CD4-positive, alpha-beta T cell treated with Interleukin-2 at 100 ng/mL for 4 hours (primary cell): ENCODE data around the gene USP10.

Experiments used
- DNase-seq: peaks from one replicate; pipeline ENCODE4 v3.0.0-alpha.2; 2020; ENCODE audit warnings: low spot score

Gene USP10, protein sequence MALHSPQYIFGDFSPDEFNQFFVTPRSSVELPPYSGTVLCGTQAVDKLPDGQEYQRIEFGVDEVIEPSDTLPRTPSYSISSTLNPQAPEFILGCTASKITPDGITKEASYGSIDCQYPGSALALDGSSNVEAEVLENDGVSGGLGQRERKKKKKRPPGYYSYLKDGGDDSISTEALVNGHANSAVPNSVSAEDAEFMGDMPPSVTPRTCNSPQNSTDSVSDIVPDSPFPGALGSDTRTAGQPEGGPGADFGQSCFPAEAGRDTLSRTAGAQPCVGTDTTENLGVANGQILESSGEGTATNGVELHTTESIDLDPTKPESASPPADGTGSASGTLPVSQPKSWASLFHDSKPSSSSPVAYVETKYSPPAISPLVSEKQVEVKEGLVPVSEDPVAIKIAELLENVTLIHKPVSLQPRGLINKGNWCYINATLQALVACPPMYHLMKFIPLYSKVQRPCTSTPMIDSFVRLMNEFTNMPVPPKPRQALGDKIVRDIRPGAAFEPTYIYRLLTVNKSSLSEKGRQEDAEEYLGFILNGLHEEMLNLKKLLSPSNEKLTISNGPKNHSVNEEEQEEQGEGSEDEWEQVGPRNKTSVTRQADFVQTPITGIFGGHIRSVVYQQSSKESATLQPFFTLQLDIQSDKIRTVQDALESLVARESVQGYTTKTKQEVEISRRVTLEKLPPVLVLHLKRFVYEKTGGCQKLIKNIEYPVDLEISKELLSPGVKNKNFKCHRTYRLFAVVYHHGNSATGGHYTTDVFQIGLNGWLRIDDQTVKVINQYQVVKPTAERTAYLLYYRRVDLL

DNA sequence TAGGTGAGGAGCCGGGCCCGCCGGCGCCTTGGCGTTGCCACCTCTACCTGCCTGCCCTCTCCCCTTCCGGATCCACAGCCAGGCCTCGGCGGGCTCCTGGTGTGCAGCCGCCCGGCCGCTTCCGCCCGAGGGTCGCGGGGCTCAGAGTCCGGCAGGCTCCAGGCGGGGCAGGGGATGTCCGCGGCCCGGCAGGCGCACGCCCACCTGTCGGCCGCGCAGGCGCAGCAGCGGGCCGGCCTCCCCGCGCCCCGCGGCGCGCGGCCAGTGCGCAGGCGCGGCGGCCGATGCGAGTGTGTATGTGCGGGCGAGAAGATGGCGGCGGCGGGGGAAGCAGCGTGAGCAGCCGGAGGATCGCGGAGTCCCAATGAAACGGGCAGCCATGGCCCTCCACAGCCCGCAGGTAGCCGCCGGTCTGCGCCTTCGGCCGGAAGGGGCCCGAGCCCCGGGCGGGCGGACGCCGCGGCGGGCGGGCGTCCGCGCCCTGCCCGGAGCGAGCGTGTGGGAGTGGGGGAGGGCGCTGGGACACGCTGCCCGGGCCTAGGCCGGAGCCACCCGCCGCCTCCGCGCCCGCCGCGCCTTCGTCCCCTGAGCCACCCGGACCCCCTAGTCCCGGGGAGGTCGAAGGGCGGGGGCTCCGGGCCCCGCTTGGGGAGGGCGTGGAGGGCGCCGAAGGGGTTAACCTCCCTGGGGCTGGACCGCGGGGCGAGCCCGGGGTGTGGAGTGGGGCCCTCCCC lies at the start of gene USP10:
USP10 (plus strand) TSS at position 289 of the 734 bp plus-strand sequence; CDS start at position 380, 91 bp downstream.
- DNase-seq: peak; percentile 81

GRCh38 chr16:84650062-84650991 lies 49.5 kb upstream of the USP10 start:
- no peak for DNase-seq

DNA sequence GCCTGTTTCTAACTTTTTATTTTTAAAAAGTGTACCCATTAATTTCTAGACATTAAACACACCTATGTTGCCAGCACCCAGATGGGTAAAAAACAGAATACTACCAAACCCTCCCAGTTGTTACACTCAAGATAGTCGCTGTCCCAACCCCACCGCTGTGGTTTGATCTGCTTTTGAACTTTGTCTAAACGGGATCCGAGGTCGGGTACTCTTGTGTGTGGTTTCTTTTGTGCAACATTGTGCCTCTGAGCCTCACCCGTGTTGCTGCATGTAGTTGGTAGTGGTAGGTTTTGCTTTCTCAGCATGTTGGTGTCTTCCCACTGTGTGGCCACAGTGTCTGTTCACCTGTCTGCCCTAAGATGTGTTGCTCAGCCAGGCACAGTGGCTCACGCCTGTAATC lies 47.2 kb upstream of the USP10 start:
- DNase-seq: peak; percentile 46

GRCh38 chr16:84654238-84654637 lies 45.6 kb upstream of the USP10 start:
- no peak for DNase-seq

DNA sequence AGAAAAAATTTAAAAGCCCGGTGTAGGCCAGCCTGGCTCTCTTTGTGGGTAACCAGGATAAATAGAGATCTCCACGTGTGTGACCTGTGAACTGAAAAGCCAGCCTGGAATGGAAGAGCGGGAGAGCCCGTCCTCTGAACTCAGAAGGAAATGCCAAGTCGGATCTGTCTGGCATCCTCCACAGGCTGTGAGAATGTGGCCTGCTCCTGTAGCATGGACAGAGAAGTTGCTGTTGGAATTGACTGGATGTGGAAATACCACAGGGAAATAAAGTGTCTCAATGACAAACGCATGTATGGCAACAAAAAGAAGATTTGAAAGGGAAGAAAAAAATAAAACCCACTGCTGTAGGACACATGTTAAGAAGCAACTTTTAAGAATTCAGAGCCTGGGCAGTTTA lies 44.8 kb upstream of the USP10 start:
- DNase-seq: no peak

GRCh38 chr16:84656649-84657048 lies 43.2 kb upstream of the USP10 start:
- no peak for DNase-seq

GRCh38 chr16:84657229-84657837 lies 42.5 kb upstream of the USP10 start:
- no peak for DNase-seq

- DNase-seq: no peak
Observed at GRCh38 chr16:84658690-84659089, 41.1 kb upstream of the USP10 start.

DNA sequence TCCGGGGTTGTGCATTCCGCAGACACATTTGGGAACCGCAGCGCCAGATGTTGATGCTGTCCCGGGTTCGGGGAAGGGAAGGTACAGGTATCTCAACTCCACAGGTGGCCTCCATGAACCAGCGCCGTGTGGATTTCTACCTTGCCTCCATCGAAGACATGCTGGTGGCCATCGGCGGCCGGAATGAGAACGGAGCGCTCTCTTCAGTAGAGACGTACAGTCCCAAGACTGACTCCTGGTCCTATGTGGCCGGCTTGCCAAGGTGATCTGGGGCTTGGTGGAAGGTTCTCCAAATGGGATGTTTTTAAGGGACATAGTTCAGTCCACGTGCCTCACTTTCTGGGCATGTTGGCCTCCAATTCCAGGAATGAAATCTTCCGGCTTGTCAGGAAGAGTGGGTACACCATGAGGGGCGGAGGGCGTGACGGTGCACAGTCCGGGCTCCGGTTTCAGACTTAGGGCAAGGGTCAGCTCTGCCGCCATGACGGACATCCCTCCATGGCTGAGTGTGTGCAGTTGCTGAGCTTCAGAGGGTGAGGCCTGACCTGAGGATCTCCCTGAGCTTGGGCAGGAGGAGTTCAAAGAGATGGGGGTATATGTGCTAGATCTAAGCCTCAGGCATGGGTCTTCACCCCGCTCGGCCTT lies 40.0 kb upstream of the USP10 start:
- no peak for DNase-seq

DNA sequence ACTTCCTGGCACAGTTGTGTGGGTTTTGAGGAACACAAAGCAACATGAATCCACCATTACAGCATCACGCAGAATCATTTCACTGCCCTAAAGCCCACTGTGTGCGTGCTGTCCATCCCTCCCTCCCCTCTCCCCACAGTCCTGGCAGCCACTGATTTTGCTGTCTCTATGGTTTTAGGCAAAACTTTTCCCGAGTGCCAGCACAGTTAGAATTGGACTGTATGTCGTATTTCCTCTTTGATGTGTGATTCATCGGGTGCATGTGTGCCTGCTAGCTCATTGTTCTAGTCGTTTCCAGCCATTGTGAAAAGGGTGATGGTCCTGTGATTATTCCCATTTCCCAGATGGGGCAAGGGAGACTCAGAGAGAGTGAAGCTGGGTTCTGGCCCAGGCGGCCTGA lies 38.8 kb upstream of the USP10 start:
- no peak for DNase-seq

DNA sequence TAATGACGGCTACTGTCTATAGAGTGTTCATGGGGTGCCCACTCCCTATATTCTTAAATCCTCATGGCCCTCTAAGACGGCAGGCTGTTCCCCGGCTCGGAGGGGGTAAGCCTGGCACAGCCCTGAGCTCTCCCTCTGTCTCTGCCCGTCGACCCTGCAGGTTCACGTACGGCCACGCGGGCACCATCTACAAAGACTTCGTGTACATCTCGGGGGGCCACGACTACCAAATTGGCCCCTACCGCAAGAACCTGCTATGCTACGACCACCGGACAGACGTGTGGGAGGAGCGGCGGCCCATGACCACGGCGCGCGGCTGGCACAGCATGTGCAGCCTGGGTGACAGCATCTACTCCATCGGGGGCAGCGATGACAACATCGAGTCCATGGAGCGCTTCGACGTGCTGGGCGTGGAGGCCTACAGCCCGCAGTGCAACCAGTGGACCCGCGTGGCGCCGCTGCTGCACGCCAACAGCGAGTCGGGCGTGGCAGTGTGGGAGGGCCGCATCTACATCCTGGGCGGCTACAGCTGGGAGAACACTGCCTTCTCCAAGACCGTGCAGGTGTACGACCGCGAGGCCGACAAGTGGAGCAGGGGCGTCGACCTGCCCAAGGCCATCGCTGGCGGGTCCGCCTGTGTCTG lies 38.3 kb upstream of the USP10 start:
- DNase-seq: no peak

- DNase-seq: no peak
Observed at GRCh38 chr16:84662471-84662870, 37.3 kb upstream of the USP10 start.

- DNase-seq: no peak
Observed at GRCh38 chr16:84663433-84664101, 36.2 kb upstream of the USP10 start.

- DNase-seq: no peak
Observed at GRCh38 chr16:84665359-84665758, 34.4 kb upstream of the USP10 start.

GRCh38 chr16:84665843-84666242 lies 34.0 kb upstream of the USP10 start:
- DNase-seq: no peak

GRCh38 chr16:84667600-84668309 lies 32.0 kb upstream of the USP10 start:
- no peak for DNase-seq

DNA sequence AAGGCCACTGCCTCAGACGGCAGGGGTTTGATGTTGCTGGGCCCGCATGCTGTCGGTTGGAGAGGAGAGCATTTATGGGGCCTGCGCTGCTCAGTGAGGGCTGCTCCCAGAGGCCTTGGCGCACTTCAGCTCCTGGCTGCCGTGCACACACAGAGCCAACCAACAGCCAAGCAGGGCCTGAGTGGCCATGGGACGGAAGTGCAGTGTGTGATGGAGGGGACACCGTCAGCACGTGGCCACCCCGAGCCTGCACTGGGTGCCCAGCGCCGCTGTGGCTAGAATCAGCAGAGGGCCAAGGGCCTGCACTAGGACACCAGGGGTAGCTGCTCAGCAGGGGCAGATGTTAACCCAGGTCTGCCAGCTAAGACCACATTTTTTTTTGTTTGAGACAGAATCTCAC lies 29.7 kb upstream of the USP10 start:
- no peak for DNase-seq

- DNase-seq: peak; percentile 79
Observed at GRCh38 chr16:84672276-84673202, 27.3 kb upstream of the USP10 start.
